HepG2 (cell line): ENCODE results near the gene UPB1.

ENCODE experiments used
- PCBP1 ChIP-seq: fragments of 200-400 bp; formaldehyde crosslinking; IDR thresholded peaks from 2 replicates; pipeline ENCODE4 v1.6.1; 2017; ENCODE audit warnings: mild to moderate bottlenecking, low read depth, low read length, borderline replicate concordance
- ZNF652 ChIP-seq: IDR thresholded peaks from 2 replicates; pipeline ENCODE4 v1.6.1; 2016; ENCODE audit warnings: low read depth, borderline replicate concordance

DNA sequence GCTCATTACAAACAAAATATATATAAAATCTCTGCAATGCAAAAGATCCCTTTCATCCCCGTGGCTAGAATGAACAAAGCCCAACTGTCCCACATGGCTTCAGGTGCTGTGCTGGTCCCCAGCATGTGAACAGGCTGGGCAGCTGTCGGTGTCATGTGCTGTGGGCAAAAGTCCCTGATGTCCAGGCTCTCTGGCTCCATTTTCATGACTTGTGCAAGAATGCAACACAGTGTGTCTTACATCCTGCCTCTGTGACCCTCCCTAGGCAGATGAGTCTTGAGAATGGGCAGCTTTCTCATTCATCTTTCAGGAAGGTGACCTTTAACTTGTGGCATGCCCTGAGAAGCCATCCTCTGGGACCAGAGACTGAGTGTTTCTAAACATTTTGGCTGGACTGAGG lies 45.3 kb downstream of the UPB1 start:
- TF ChIP-seq PCBP1 (no peak), ZNF652 (CRISPR knock-in tag) (no peak)
